Mucosa of descending colon (tissue), 3 donors: ENCODE measurements around the gene NUMBL. TPM values are rescaled to one million over a fixed set of nuclear protein-coding genes. Genes with fewer than 3 reads are reported as not detected.

ENCODE experiments used
- ATAC-seq: fragments of 200-7000 bp; cut with Tn5 transposase; one replicate; pipeline ENCODE4 v1.9.1; 2020; ENCODE audit warnings: mild to moderate bottlenecking, moderate library complexity
- DNase-seq, 3 donors: peaks; one replicate each; pipeline ENCODE4 v3.0.0-alpha.2; 2020
- H3K36me3 ChIP-seq: fragments of 200-600 bp; one replicate; pipeline ENCODE4 v1.8.0; 2021; ENCODE audit warnings: low read depth, mild to moderate bottlenecking
- H3K4me1 ChIP-seq: fragments of 200-600 bp; one replicate; pipeline ENCODE4 v1.8.0; 2021; ENCODE audit warnings: low read depth, mild to moderate bottlenecking
- H3K4me3 ChIP-seq: fragments of 200-600 bp; one replicate; pipeline ENCODE4 v1.8.0; 2021; ENCODE audit warnings: mild to moderate bottlenecking
- H3K9me3 ChIP-seq: fragments of 200-600 bp; one replicate; pipeline ENCODE4 v1.8.0; 2021; ENCODE audit warnings: mild to moderate bottlenecking
- intact Hi-C, 2 donors: fragments of 100-400 bp; cut with DNase I in 1 of 2; cut with micrococcal nuclease in 1 of 2; formaldehyde crosslinking; loops; one replicate each; pipeline versions ENCODE4 v1.11.0 to v1.11.1; 2022; cut with DNase I, micrococcal nuclease
- total RNA-seq, 3 donors: library from RNA; stranded (reverse); fragmentation: NEBNext Ultra II Directional in 2 of 3; extraction: Animal tissue kit (Norgen Biotek cat#: 25700) in 2 of 3; gene quantifications; one replicate each; pipeline versions ENCODE4 v1.2.1 to v1.2.4, GENCODE V29; 2021 to 2023
- TF ChIP-seq, protein P1 (sequence below): fragments of 200-600 bp; IDR thresholded peaks from one replicate; pipeline ENCODE4 v1.8.0; 2022; ENCODE audit warnings: antibody characterized with exemption, mild to moderate bottlenecking
- donor health status: DM: no; HTN: no; CAD: no; lungs with moderate emphysema.
- donor health status: DM: no; HTN: no; CAD: no.
- donor health status: DM: no; HTN: yes; CAD: no.

NUMBL gene
- total RNA-seq, 3 donors from 2014 or later = 10.2 to 39.7 (median 16.9) TPM

DNA sequence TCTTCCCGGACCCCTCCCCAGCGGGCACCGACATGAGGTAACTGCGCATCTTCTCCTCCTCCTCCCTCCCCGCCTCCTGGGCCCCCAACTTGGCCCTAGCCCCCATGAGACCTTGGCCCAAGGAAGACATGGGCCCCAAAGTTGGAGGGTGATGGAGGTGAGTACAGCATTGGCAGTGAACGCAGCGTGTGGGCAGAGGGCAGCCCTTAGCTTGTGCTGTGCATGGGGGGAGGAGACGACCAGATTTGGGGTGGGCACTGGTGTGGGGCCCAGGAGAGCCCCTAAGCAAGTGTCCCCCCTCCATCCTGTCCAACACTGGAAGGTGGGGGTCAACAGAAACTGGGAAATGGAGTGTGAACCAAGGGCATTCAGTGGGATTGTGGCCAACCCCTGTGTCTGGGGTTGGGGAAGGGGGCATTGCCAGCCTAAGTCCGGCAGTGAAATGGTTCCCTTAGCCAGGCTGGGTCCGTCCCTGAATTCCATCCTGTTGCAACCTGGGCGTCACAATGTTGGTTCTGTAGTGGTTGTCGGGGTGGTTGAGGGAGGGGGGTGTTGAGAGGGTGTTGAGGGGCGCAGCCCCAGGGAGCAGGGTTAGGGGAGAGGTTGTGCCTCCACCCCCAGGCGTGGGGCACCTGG is 23.5 kb downstream of the NUMBL start:
- no peak for DNase-seq
- Histone ChIP-seq H3K4me3 (no peak overlapping the region), H3K9me3 (no peaks in the 10 kb centered on the region), H3K36me3 (no peaks in the 10 kb centered on the region), H3K4me1 (peaks cover 5% of the 10 kb centered on the region)
- no peak for ATAC-seq
- intact Hi-C loops = loop anchor here in 1 of 2 donors (10.0 kb wide), 1 partner anchor 148 kb away; no protein-coding TSS in a partner anchor
- TF ChIP-seq, protein P1, sequence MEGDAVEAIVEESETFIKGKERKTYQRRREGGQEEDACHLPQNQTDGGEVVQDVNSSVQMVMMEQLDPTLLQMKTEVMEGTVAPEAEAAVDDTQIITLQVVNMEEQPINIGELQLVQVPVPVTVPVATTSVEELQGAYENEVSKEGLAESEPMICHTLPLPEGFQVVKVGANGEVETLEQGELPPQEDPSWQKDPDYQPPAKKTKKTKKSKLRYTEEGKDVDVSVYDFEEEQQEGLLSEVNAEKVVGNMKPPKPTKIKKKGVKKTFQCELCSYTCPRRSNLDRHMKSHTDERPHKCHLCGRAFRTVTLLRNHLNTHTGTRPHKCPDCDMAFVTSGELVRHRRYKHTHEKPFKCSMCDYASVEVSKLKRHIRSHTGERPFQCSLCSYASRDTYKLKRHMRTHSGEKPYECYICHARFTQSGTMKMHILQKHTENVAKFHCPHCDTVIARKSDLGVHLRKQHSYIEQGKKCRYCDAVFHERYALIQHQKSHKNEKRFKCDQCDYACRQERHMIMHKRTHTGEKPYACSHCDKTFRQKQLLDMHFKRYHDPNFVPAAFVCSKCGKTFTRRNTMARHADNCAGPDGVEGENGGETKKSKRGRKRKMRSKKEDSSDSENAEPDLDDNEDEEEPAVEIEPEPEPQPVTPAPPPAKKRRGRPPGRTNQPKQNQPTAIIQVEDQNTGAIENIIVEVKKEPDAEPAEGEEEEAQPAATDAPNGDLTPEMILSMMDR = no peak

DNA sequence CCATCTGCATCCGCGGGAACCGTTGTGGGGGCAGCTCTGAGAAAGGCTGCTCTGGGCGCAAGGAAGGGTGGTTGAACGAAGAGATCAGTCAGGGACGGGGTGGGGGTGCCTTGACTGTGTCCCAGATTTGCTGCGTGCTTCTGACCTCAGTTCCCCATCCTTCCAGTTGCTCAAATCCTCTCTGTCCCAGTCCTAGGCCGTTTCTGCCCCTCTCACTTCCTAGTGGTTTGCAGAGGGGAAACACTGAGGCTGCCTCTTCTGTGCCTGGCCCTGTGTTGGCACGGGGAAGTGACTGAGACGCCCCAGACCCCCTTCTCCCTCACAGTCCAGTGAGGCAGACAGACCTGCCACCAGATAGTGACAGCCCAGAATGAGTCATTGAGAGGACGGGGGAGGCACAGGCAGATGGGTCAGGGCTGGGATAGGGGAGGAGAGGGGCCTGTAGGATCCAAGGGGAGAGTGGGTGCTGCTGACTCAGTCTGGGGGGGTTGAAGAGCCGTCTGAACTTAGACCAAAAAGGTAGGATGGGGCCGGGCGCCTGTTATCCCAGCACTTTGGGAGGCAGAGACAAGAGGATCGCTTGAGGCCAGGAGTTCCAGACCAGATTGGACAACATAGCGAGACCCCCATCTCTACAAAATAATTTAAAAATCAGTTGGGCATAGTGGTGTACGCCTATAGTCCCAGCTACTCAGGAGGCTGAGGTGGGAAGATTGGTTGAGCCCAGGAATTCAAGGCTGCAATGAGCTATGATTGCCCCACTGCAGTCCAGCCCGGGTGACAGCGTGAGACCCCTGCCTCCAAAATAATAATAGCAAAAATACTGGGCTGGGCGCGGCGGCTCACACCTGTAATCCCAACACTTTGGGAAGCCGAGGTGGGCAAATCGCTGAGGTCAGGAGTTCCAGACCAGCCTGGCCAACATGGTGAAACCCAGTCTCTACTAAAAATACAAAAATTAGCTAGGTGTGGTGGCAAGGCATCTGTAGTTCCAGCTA is 26.5 kb downstream of the NUMBL start:
- TF ChIP-seq, protein P1 = no peak

DNA sequence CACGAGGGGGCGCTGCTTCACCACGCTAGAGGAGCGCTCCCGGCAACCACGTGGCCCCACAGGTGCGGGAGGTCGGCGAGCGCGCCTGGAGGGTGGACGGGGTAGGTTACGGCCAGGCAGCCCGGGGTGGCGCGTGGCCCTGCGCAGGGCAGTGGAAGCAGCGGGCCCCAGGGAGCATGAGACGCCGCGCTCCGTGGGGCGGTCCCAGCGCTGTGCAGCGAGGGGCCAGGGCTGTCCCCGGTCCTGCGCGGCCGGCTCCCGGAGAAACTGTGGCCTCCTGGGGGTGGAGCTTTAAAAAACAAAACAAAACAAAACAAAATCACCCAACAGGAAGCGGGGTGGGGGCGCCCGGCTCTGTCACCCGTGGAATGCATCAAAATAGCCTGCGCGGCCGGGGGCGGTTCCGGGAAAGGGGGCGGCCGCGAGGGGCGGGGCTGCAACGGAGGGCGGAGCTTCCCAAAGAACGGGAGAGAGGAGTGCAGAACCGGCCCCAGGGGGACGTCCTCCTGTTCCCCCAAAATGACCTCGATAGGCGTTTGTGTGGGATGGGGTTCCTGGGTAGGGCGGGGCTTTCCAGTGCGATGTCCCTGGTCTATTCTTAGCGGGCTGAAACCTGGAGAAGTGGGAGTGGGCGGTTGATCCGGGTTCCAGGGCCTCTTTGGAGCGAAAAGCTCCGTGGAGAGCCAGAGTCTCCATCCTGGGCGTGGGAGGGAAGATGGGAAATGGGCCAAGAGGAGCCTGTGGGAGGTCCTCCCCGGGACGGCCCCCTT is 27.3 kb downstream of the NUMBL start:
- intact Hi-C loops = loop anchor here (5.0 to 10.0 kb wide), 2 partner anchors 152 to 154 kb away; no protein-coding TSS in a partner anchor
- Histone ChIP-seq H3K4me3 (peak overlapping the region; percentile 36), H3K9me3 (no peaks in the 10 kb centered on the region), H3K36me3 (no peaks in the 10 kb centered on the region), H3K4me1 (peaks cover 5% of the 10 kb centered on the region)
- DNase-seq (peak; percentile 93 to 95 (median 94)), ATAC-seq (peak; percentile 97)
- TF ChIP-seq, protein P1 = peak; percentile 4

More for the DNA sequence above, 26.5 kb downstream of the NUMBL start:
- Histone ChIP-seq H3K4me3 (no peak overlapping the region), H3K36me3 (no peaks in the 10 kb centered on the region), H3K4me1 (peaks cover 5% of the 10 kb centered on the region), H3K9me3 (no peaks in the 10 kb centered on the region)
- intact Hi-C loops = loop anchor here (5.0 to 10.0 kb wide), 2 partner anchors 151 to 153 kb away; no protein-coding TSS in a partner anchor
- peak; percentile 5 for ATAC-seq
- DNase-seq = no peak

DNA sequence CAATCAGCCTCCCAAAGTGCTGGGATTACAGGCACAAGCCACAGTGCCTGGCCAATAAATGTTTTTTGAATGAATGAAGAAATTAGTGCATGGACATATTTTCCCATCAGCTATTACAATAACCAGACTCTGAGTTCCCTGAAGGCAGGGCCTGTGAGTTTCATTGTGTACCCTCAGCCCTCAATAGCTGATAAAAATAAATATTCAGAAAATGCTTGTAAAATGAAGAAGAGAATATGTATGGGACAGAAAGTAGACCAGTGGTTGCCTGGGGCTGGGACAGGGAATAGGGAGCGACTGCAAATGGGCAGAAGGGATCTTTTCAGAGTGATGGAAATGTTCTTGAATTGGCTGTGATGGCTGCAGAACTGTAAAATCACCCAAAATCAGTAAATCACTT is 28.8 kb downstream of the NUMBL start:
- no peaks in the 10 kb centered on the region for H3K9me3 ChIP-seq
- H3K4me3 ChIP-seq = no peak overlapping the region
- intact Hi-C loops = loop anchor here (5.0 to 10.0 kb wide), 2 partner anchors 153 to 156 kb away; no protein-coding TSS in a partner anchor
- H3K36me3 ChIP-seq = no peaks in the 10 kb centered on the region
- TF ChIP-seq, protein P1 = no peak
- ATAC-seq (no peak), DNase-seq (no peak)
- peaks cover 5% of the 10 kb centered on the region for H3K4me1 ChIP-seq

DNA sequence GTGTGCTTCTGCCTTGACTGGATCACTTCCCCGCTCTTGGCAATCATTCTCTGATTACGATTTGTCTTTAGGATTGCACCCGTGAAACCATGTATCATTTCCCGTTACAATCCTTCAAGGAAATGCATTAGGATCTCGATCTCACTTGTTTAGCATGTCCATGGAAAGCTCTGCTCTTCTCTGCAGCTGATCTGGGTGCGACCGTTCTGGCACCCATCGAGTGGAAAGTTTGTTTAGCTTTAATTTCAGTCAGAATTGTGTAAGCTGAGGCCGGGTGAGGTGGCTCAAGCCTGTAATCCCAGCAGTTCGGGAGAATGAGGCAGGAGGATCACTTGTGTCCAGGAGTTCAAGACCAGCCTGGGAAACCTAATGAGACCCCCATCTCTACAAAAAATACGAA is 30.9 kb downstream of the NUMBL start:
- ATAC-seq = no peak
- no peak for DNase-seq
- TF ChIP-seq, protein P1 = no peak
- Histone ChIP-seq H3K9me3 (no peaks in the 10 kb centered on the region), H3K4me1 (peaks cover 5% of the 10 kb centered on the region), H3K36me3 (no peaks in the 10 kb centered on the region), H3K4me3 (no peak overlapping the region)
- intact Hi-C loops = no loop called here
